T-helper 17 cell (primary cell): ENCODE results near the gene PKN2. TPM values are rescaled to one million over a fixed set of nuclear protein-coding genes. Genes with fewer than 3 reads are reported as not detected.

Experiments
- ATAC-seq: fragments of 150-1000 bp; cut with Tn5 transposase; 2 replicates; pipeline ENCODE4 v1.10.0; 2021; ENCODE audit warnings: mild to moderate bottlenecking, moderate library complexity
- DNase-seq, 3 donors: peaks; one replicate each; pipeline versions ENCODE4 v3.0.0 to v3.0.0-alpha.2; 2020 to 2021
- H3K9me3 ChIP-seq: one replicate; pipeline ENCODE4 v1.7.0; 2013; ENCODE audit warnings: low read length, mild to moderate bottlenecking; ENCODE audit not compliant: control insufficient read depth, poor library complexity, severe bottlenecking
- H3K27ac Mint-ChIP-seq: one replicate; pipeline ENCODE4 v1.8.0; 2022; ENCODE audit warnings: mild to moderate bottlenecking, moderate library complexity, mixed read lengths
- H3K27me3 Mint-ChIP-seq: one replicate; pipeline ENCODE4 v1.8.0; 2022; ENCODE audit warnings: mixed read lengths
- H3K36me3 Mint-ChIP-seq: one replicate; pipeline ENCODE4 v1.8.0; 2022; ENCODE audit warnings: low read depth, mixed read lengths
- H3K4me1 Mint-ChIP-seq: one replicate; pipeline ENCODE4 v1.8.0; 2022; ENCODE audit warnings: mild to moderate bottlenecking, mixed read lengths
- H3K4me3 Mint-ChIP-seq: one replicate; pipeline ENCODE4 v1.8.0; 2022; ENCODE audit warnings: mild to moderate bottlenecking, moderate library complexity, mixed read lengths
- total RNA-seq, 4 donors: library from RNA in 2 of 4; stranded (reverse) in 2 of 4; gene quantifications; one replicate each; pipeline ENCODE4 v1.2.3 and lab custom pipeline; 2022 to 2026

Gene PKN2
- 10 to 100 TPM; 35.0 to 42.6 TPM for total RNA-seq
- 62.0 to 63.7 reads per million in 2 donors for total RNA-seq (lab: John Stamatoyannopoulos, UW)

DNA sequence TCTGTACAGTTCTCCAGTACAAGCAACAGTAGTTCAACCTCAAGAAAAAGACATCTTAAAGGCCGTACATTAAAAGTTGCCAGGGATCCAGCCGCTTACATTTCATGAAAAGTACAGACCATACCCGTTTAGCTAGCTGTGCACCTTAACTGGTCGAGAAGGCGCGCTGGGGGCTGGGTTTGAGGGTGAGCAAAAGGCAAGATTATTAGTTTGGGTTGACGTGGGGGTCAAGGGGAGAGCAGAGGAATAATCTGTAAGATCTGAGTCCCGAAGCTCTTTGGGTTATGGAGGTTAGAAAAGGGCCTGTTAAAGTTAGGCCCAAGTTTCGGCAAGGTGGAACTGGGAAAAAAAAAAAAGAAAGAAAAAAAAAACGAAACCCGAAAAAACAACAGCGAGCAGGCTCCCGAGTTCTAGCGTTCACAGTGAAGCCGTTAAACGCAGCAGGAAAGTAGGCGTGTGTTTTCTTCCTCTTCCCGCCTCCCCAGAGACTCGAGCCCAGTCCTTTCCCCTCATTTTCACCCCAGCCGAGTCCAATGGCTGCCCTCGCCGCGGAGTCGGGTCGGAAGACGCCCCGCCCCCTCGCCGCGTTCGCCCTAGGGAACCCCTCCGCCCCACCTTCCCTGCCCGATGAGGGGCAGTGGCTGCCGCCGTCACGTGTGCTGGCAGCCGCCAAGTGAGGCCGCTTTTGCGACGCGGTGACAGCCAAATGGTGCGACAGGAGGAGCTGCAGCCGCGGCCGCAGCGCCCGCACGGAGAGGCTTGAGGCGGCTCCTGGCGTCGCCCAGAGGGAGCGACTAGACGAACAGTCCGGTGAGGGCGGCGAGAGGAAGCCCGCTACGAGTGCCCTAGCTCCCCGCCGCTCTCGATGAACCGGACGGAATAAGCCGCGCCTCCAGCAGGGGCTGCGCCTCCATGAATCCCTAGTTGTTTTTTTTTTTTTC is at the start of gene PKN2:
TSS of gene PKN2 (plus strand) at position 733 of the 941 bp plus-strand sequence. CDS start 308 bp downstream, outside the sequence.
- peaks cover 3% of the 10 kb centered on the region for H3K36me3 Mint-ChIP-seq
- ATAC-seq (peak; percentile 93), DNase-seq (peak; percentile 95 to 97 (median 97))
- H3K4me1 Mint-ChIP-seq = peaks cover 12% of the 10 kb centered on the region
- H3K27me3 Mint-ChIP-seq = no peaks in the 10 kb centered on the region
- no peaks in the 10 kb centered on the region for H3K9me3 ChIP-seq
- peak within 1 kb of the TSS; percentile 98 for H3K4me3 Mint-ChIP-seq
- peak within 1 kb of the TSS; percentile 98 for H3K27ac Mint-ChIP-seq

DNA sequence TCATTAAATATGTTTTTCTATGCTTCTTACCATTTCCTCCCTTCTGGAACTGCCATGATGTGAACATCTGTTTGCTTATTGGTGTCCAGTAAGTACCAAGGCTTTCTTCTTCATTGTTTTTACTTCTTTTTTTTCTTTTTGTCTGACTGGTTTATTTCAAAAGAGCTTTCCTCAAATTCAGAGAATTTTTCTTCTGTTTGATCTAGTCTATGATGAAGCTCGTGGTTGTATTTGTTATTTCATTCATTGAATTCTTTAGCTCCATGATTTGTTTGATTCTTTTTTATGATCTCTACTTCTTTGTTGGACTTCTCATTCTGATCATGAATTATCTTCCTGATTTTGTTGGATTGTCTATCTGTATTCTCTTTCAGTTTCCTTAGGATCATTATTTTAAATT is 49.5 kb upstream of the PKN2 start:
- peaks cover 7% of the 10 kb centered on the region for H3K9me3 ChIP-seq
- DNase-seq (no peak), ATAC-seq (no peak)
- no peak overlapping the region for H3K27ac Mint-ChIP-seq
- no peaks in the 10 kb centered on the region for H3K4me1 Mint-ChIP-seq
- peaks cover 9% of the 10 kb centered on the region for H3K27me3 Mint-ChIP-seq
- no peaks in the 10 kb centered on the region for H3K36me3 Mint-ChIP-seq
- H3K4me3 Mint-ChIP-seq = no peak overlapping the region

DNA sequence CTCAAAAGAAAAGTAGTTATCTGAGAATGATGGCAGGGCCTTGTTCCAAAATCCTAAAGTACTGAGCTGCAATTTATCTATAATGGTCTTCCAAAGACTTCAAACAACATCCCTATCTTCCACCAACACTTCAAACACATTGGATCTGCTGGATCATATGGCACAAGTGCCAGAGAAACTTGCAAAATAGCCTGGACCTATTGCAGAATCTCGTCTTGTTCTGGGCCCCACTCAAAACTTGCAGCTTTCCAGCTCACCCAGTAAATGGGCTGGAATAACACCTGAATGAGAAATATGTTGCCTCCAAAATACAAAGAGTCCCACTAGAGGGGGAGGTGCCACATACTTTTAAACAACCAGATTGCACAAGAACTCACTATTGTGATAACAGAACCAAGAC is 44.0 kb upstream of the PKN2 start:
- ATAC-seq (no peak), DNase-seq (no peak)
- H3K9me3 ChIP-seq = no peaks in the 10 kb centered on the region
- H3K36me3 Mint-ChIP-seq = no peaks in the 10 kb centered on the region
- no peaks in the 10 kb centered on the region for H3K4me1 Mint-ChIP-seq
- no peak overlapping the region for H3K4me3 Mint-ChIP-seq
- no peak overlapping the region for H3K27ac Mint-ChIP-seq
- peaks cover 21% of the 10 kb centered on the region for H3K27me3 Mint-ChIP-seq

DNA sequence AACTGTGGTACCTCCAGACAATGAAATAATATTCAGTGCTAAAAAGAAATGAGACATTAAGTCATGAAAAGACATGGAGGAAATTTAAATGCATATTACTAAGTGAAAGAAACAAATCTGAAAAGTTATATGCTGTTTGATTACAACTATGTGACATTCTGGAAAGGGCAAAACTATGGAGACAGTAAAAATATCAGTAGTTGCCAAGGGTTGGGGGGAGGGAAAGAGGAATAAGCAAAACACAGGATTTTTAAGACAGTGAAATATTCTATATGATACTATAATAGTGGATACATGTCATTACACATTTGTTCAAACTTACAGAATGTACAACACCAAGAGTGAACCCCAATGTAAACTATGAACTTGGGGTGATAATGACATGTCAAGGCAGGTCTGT is 38.2 kb upstream of the PKN2 start:
- H3K27me3 Mint-ChIP-seq = peaks cover 53% of the 10 kb centered on the region
- no peak overlapping the region for H3K4me3 Mint-ChIP-seq
- ATAC-seq = no peak
- no peak overlapping the region for H3K27ac Mint-ChIP-seq
- H3K9me3 ChIP-seq = no peaks in the 10 kb centered on the region
- peaks cover 3% of the 10 kb centered on the region for H3K4me1 Mint-ChIP-seq
- no peak for DNase-seq
- H3K36me3 Mint-ChIP-seq = peaks cover 3% of the 10 kb centered on the region

DNA sequence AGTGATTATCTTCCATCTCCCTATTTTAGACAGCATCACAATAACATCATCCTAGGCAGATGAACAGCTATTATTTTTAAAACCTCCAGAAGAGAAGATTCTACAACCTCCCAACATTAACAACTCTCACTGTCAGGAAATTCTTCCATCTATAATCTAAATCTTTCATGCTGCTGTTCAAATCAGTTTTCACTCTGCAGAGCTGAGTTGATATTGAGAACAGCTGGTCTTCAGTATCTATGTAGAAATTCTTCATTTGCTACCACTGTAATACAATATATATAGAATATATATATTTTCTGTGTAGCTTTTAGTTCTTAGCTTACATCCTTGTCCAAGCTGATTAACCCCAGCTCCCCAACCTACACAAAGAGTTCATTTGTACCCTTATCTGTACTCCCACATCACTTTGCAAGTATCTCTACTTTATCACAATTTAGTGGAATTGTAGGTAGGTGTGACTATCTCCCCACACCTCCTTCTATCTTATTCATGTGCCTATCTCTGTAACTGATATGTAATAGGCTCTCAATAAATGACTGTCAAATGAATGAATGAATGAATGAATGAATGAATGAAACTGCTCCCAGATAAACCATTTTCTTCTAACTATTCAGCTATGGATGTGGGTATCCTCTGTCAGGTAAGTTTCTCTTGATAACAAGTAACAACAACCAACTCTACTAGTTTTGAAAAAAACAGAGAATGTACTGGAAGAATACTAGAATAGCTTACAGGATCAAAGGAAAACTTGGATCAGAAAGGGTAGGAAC is 37.4 kb upstream of the PKN2 start:
- no peak for DNase-seq
- Mint-ChIP-seq H3K27me3 (peaks cover 53% of the 10 kb centered on the region), H3K27ac (no peak overlapping the region), H3K4me3 (no peak overlapping the region), H3K4me1 (peaks cover 3% of the 10 kb centered on the region), H3K36me3 (peaks cover 3% of the 10 kb centered on the region)
- ATAC-seq = no peak
- H3K9me3 ChIP-seq = no peaks in the 10 kb centered on the region

DNA sequence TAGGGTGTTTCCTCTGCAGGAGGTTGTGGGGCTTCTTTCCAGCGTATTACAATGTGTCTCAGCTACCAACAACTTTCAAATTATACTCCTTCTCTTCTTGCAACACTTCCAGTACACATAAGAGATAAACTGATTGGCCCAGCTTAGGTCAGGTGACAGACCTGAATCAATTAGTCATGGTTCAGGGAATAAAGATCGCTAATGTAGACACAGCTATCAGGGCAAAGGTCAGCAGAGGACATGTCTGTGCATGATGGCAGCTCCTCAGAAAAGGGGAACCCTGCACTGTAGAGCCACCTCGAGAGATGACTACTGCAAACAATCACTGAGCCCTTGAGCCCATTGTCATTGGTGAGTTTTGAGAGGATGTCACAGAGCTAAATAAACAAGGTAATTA is 36.8 kb upstream of the PKN2 start:
- no peak for DNase-seq
- H3K27me3 Mint-ChIP-seq = peaks cover 53% of the 10 kb centered on the region
- peaks cover 3% of the 10 kb centered on the region for H3K36me3 Mint-ChIP-seq
- H3K4me3 Mint-ChIP-seq = no peak overlapping the region
- no peaks in the 10 kb centered on the region for H3K9me3 ChIP-seq
- peaks cover 3% of the 10 kb centered on the region for H3K4me1 Mint-ChIP-seq
- H3K27ac Mint-ChIP-seq = no peak overlapping the region
- no peak for ATAC-seq

DNA sequence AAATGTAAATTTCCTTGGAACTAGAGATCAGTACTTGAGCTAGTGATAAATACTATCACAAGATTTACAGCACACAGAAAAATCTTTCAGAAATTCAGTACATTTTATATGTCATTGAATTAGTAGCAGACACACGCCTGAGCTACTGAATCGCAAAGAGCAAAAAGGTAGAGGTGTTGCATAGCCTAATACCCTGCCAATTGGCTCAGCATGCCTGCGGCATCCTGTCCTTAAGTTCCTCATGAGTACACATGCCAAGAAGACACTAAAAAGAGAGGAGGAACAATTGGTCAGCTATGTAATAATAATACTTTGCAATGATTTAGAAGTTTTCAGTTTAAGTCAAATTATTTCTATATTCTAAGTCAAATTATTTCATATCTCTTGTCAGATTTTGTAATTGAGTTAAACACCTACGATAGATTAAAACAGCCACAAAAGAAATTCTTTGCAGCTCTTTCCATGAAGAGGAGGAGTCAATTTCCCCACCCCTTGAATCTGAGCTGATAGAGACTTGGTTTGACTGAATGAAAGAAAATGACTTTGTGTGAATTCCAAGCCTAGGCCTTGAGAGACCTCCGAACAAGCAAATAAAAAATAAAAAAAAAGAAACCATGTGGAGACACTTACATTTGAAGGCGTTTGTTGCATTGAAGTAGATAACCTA is 36.2 kb upstream of the PKN2 start:
- no peaks in the 10 kb centered on the region for H3K9me3 ChIP-seq
- peaks cover 3% of the 10 kb centered on the region for H3K4me1 Mint-ChIP-seq
- peaks cover 50% of the 10 kb centered on the region for H3K27me3 Mint-ChIP-seq
- H3K4me3 Mint-ChIP-seq = no peak overlapping the region
- no peak for ATAC-seq
- H3K36me3 Mint-ChIP-seq = peaks cover 3% of the 10 kb centered on the region
- DNase-seq = no peak
- no peak overlapping the region for H3K27ac Mint-ChIP-seq

DNA sequence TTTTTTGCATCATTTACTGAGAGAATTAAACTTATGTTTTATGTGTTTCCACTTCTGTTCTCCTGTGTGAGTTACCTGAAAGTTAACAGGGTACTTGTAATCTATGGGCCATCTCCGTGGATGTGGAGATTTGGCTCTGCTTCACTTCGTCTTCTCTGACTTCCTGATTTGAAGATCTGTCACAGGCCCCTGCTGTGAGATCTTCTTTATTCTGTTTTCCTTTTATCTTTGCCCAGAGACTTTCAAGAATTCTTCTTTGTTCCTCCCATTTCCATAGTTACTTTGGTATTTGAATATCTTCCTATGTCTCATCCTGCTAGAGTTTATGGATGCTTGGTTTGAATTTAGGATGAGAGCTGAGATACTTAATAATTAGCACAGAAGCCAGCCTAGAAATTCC is 35.4 kb upstream of the PKN2 start:
- DNase-seq = no peak
- Mint-ChIP-seq H3K36me3 (peaks cover 3% of the 10 kb centered on the region), H3K4me3 (no peak overlapping the region), H3K27ac (no peak overlapping the region), H3K4me1 (peaks cover 3% of the 10 kb centered on the region), H3K27me3 (peaks cover 50% of the 10 kb centered on the region)
- no peaks in the 10 kb centered on the region for H3K9me3 ChIP-seq
- no peak for ATAC-seq

DNA sequence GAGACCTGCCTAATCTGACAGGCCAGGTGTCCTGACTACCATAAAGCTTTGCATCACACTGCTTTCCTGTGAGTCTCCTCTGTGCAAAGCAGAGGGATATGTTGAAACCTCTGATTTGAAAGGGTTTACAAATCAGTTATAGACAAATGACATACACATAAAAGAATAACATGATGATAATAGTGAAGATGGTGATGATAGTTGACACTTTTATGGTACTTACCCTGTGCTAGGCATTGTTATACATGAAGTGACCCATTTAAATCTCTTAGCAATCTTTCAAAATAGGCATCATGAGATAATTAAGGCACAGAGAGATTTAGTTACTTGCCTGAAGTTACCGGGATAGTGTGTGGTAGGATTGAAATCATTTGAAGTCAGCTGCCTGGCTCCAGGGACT is 34.1 kb upstream of the PKN2 start:
- ATAC-seq (no peak), DNase-seq (no peak)
- Mint-ChIP-seq H3K4me3 (no peak overlapping the region), H3K27me3 (peaks cover 42% of the 10 kb centered on the region), H3K4me1 (peaks cover 3% of the 10 kb centered on the region), H3K27ac (no peak overlapping the region), H3K36me3 (peaks cover 3% of the 10 kb centered on the region)
- no peaks in the 10 kb centered on the region for H3K9me3 ChIP-seq

DNA sequence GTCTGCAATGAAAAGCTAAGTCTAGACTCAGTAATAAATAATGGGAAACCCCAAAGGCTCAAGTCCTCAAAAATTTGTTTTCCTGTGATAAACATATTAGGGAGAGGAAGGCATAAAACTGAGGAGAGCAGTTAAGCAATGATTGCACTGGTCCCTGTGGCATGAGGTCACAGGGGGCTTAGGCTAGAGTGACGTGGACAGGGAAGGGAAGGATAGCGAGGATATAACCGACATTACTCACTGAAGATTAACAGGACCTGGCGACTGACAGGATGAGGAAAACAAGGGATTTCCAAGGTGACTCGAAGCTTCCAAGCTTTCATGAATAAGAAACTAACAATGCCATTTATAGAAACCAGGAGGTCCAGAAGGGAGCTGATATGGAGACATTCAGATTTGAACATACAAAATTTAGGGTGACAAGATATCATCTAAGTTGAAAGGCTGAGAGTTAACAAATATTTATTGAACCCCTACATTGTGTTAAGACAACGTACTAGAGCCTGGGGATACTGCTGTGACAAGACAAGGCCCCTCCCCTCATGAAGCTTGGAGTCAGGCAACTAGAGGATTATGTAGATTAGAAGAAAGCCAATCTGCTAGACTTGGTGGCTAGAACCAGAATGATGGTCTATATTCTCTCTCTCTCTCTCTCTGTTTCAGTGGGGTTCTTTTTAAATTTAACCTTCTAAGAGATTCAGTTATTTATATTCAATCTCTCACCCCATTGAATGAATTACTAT is 33.2 kb upstream of the PKN2 start:
- H3K4me3 Mint-ChIP-seq = no peak overlapping the region
- peaks cover 42% of the 10 kb centered on the region for H3K27me3 Mint-ChIP-seq
- no peaks in the 10 kb centered on the region for H3K9me3 ChIP-seq
- H3K36me3 Mint-ChIP-seq = peaks cover 3% of the 10 kb centered on the region
- no peak overlapping the region for H3K27ac Mint-ChIP-seq
- DNase-seq = no peak
- ATAC-seq = no peak
- H3K4me1 Mint-ChIP-seq = peaks cover 3% of the 10 kb centered on the region

DNA sequence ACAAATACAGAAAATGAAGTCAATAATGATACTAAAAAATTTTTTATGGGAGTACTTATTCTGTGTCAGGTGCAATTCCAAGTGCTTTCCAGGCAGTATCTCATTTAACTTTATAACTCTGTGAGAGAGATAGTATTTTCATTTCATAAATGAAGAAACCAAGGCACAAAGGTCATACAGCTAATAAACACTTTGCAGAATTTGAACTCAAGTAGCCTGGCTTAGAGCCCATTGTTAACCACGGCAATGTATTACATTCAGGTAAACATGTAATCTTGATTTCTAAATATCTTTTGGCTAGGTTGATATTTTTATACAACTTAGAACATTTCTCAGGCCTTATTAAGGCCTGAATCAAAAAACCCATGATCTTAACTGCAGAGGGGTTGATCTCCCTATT is 28.9 kb upstream of the PKN2 start:
- Mint-ChIP-seq H3K4me1 (peaks cover 3% of the 10 kb centered on the region), H3K36me3 (no peaks in the 10 kb centered on the region), H3K27ac (no peak overlapping the region), H3K27me3 (peaks cover 13% of the 10 kb centered on the region), H3K4me3 (no peak overlapping the region)
- DNase-seq = no peak
- no peak for ATAC-seq
- no peaks in the 10 kb centered on the region for H3K9me3 ChIP-seq

DNA sequence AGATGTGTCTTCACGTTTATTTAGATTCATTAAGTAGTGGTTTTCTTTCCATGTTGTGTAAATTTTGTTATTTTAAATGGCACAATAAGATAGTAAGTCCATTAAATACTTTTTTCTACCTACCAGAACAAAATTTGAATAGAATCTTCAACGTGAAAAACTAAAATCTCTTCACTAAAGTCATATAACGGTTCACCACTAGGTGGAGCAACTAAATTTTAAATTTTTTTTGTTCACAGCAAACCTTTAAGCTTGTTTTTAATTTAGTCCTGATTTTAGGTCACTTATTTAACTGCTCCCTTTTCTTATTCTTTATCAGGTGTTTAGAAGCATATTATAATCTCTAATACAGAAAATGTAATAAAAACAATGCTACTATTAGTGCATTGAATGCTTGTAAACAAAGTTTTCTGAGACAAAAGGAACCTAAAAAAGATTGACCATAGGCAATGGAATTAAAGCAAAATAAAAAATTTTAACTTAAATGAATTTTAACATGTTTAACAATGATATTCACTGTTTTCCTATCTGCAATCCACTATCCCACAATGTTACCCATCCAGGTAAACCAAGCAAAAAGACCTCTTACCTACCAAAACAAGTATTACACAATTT is 28.3 kb upstream of the PKN2 start:
- Mint-ChIP-seq H3K4me3 (no peak overlapping the region), H3K27me3 (peaks cover 6% of the 10 kb centered on the region), H3K36me3 (no peaks in the 10 kb centered on the region), H3K4me1 (peaks cover 3% of the 10 kb centered on the region), H3K27ac (no peak overlapping the region)
- no peaks in the 10 kb centered on the region for H3K9me3 ChIP-seq
- ATAC-seq (no peak), DNase-seq (no peak)
